ENCODE data around the gene RGS7.

DNA sequence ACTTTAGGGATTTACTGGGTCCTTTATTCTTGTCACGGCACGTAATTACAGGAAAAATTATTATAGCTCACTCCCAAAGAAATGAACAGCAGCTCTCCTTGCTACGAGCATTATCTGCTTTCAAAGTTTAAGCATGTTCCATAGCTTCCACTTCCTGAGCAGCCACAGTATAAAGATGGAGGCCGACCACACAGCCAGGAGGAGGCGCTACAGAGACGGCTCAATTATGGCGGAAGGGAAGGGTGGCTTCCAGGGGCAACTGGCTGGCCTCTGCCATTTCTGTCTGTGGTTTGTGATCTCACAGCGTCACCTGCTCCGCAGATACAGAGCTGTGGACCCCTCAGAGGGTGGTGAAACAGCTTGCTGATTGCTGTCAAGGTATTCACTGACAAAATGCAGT lies 532.8 kb downstream of the RGS7 start:
- TF ChIP-seq CTCF (conservative IDR thresholded peaks at IDR 0.05; ENCODE audit: low read length) (no peak), EZH2phosphoT487 (IDR thresholded peaks at IDR 0.05; ENCODE audit: borderline replicate concordance) (no peak)
